Stimulated activated CD4-positive, alpha-beta T cell treated with anti-CD3 and anti-CD28 coated beads, Interleukin-12 subunit alpha, Interleukin-12 subunit beta, amount 100 ng/mL, for 4 hours (primary cell): ENCODE results near the gene PRDM15.
A peak's percentile ranks its signal among the peaks of the same experiment; 100 is the strongest.

ENCODE experiments used
- DNase-seq: peaks from one replicate; pipeline ENCODE4 v3.0.0-alpha.2; 2020

PRDM15 gene

DNA sequence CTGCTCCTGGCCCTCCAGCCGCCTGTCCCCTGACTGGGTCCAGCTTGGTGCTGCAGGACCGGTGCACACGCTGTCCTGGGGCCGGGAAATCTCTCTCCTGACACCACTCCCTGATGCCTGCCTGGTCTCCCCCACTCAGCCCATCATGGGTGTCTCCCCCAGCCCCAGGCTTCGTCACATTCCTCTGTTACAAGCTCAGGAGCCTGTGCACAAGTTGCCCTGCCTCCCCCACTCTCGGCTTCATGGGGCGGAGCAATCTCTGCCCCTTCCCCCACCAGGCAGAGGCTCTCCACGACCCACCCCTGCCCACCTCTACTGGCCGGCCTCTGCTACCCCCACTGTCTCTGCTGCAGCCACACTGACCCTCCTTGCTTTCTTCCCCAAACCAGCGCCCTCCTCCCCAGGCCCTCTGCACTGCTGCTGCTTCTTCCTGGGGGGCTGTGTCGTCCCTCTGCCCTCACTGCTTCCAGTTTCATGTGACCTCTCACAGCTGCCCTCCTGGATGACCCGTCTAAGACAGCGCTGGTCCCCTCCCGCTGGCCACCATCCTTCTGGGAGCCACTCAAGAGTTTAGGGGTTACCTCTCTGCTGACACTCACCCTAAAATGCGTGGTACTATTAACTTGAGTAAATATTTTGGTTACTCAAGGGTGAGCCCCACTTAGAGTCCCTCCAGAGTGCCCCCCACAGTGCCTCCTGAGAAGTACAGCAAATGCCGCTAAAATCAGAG lies 106.6 kb downstream of the PRDM15 start:
- DNase-seq, result no peak

DNA sequence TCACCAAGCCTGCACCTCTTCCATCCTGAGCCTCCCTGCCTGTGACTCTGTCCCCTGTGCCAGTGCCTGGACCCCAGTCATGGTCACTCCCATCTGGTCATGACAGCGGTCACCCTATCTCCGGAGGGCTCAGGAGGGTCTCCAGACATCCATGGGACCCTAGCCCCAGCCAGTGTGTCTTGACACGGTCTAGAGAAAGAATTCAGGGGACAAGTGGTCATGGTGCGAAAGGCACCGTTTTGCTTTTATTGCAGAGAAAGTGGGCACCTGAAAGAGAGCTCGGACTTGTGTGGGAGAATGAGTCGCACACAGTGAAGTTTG lies 107.6 kb downstream of the PRDM15 start:
- no peak for DNase-seq

- DNase-seq, result no peak
Measured at GRCh38 chr21:41770901-41771624, 108.1 kb downstream of the PRDM15 start.

GRCh38 chr21:41769933-41770332 lies 109.2 kb downstream of the PRDM15 start:
- DNase-seq, result no peak

GRCh38 chr21:41769521-41769920 lies 109.6 kb downstream of the PRDM15 start:
- DNase-seq, result no peak

- no peak for DNase-seq
Measured at GRCh38 chr21:41769111-41769510, 110.0 kb downstream of the PRDM15 start.

- DNase-seq, result no peak
Measured at GRCh38 chr21:41768437-41769042, 110.6 kb downstream of the PRDM15 start.

DNA sequence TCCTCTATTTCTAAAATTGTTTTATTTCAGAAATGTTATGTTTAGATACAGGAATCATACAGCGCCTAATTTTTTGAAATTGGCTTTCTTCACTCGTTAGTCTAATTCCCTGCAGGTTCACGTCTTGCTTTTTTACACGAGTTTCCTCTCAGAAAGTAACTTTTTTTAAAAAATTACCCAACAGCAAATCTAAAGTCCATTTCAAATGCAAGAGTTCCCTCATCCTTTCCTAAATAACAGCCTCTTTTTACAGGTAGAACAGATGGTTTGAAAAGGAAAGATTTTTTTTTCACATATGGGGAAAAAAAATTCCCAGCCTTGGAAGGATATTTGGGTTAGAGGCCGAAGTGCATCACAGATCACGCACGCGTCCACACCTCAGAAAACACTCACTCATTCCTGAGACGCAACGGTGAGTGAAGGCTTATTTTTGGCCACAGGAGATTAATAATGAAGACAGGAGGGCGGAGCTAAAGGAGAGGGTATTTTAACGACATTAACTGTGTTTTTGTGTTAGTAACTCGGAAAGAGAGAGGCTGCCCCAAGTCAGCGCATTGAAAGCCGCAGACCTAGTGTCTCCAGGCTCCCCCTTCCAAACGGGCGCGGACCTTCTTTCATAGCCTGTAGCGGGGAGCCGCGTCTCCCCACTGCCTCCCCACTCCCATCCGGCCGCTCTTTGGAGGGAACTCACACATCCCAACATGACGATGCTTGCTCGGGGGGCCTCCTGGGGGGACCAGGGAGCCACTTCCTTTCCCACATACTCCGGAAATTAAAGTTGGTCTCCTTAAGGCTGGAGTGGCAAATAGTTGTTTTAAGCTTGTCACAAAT lies 111.3 kb downstream of the PRDM15 start:
- DNase-seq, result no peak

- peak; percentile 67 for DNase-seq
Measured at GRCh38 chr21:41766883-41767605, 112.1 kb downstream of the PRDM15 start, which contains the start of gene RIPK4. Gene RIPK4, minus strand, starts transcription at chr21:41767052. Its CDS starts 11 bp downstream, at chr21:41767041.

DNA sequence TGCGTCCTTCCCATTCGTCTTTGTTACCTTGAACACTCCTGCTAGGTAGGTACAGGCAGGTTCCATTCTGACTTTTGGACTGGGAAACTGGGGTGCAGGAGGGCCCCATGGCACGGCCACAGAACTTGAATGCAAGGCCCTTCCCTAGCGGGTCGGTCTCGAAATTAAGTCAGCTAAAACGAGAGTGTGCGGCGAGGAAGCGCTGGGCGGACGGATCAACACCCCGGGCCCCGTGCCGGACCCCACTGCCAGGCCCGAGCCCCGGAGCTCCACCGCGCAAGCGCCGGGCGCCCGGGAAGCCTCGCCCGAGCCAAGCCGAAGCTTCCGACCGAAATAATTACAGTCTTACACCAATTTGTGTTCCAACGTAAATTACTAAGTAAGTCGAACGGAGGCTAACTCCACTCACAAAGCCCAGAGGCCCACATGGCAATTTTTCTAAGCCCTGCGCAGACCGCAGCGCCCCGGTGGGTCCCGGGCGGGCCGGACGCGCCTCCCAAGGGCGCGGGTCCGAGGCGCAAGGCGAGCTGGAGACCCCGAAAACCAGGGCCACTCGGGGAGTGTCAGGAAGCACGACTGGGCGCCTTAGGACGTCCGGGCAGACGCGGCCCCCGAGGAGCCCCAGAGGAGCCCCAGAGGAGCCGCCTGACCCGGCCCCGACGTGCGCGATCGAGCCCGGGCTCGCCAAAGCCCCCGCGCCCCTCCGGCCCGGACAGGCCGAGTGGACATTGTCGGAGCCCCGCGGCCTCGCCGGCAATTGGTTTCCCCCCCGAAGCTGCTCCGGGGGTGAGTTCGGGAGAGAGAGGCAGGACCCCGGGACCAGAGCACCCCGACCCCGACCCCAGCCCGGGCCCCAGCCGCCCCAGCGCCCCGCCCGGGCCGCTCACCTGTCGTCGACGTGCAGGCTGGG lies 112.9 kb downstream of the PRDM15 start:
- DNase-seq, result no peak

DNA sequence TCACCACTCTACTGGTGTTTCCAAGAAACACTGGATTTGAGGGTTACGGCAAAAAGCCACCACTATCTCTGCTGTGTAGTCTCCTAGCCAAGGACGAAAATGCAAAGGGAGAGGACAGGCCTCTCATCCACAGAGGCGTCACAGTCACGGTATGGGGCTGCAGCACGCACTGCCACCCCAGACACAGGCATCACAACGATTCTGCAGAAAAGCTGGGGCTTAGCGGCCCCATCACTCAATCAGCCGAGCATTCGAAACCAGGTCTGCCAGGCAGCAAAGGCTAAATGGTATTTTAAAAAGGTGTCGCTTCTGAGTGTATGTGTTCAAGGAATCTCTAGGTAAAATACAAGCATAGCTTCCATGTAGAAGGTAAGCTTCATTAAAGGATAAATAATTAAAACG lies 113.7 kb downstream of the PRDM15 start:
- DNase-seq, result no peak

DNA sequence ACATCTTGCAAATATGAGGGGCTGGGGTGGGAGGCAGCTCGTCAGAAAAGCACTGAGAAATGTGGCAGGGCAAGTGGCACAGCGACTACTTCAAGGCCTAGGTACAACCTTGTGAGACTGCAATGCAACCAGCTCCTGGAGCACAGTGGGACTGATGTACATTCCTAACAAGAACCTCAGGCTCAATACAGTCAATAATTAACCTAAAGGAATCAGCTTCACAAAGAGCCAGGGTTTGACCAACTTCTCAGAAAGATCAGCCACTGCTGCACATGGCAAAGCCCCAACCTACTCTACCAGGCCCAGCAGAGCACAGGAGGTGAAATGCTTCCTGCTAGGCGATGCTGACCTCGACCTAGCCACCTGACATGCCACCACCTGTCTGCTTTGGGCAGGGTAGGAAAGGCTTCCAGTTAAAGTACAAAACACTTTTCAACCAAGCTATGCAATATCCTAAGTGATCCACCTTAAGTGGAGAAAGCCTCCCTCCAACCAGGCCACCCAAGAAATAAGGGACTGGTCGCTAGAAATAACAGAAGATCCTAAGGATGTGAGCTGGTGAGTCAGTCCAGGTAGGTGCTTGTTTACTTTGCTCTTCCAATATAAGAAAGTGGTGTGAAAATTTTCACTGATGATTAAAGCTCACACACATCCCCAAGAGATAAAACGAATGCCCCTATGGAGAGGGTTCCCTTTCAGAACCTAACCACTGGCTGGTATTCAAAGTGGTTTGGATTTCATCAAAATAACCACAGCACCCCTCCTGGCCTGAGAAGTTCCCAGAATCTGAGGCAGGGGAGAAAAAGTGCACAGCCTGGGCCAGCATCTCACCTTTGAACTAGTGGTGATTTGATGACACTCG lies 114.4 kb downstream of the PRDM15 start:
- DNase-seq, result no peak

DNA sequence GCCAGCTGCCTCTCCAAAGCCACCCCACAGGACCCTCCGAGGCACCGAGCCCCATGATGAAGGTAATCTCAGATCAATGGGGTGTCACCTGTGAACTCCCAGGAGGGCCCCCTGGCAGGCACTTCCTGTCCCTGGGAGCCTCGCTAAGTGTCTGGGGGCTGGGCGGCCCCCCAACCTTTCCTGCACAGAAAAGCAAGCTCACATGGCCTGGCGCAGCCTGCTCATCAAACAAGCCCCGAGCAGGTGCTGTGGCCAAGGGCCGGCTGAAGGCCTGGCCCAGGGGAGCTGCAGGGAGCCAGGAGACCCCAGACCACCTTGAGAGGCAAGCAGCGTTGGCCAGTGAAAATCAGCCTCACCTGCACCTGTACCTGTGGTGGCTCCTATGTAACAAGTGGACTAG lies 115.1 kb downstream of the PRDM15 start:
- no peak for DNase-seq

GRCh38 chr21:41763398-41763931 lies 115.7 kb downstream of the PRDM15 start:
- DNase-seq, result no peak

DNA sequence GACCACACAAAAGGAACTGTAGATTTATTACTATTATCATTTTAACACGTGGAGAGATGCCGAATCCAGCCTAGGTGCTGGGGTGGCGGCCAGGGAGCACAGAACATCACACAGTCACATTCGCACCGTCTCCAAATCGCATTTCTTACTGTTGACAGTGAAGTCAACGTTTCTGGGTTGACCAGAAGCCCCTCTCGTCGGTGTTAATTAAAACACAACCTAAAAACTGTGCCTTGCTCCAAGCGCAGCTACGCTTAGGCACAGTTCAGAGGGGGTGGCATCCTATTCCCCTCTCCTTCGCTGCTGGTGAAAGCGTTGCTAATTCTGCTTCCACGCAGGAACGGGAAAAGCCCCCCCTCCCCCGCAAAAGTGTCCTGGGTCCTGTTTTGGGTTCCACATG lies 116.4 kb downstream of the PRDM15 start:
- DNase-seq, result no peak

GRCh38 chr21:41761934-41762635 lies 117.1 kb downstream of the PRDM15 start:
- no peak for DNase-seq

DNA sequence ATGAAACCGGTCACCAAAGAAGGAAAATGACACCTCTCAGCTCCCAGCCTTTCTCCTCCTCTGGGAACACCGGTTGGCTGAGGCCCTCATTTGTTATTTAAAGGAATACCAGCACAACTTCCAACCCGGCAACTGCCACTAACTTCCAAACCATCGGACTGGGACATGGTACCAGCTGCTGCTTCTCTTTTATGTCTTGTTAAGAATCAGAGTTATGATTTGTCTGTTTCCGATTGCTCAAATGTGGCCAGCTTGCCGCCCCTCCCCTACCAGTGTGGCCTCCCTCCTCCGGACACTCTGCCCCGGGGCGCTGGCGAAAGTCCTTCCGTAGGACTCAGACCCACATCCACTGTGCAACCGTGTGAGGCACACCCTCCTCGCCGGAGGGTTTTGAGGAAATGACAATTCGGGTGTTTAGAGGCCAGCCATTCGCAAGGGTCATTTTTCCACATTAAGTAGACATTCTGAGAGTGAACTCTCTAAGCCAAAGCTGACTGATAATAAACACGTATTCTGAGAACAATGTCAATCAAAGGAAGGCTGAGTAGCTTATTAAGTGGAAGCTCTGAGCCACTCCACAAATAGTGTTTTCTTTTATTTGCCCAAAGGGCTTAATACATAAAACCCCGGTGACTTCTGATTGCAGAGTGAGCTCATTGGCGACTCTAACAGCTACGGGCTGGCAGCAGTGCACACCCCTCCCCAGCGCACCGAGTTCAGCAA lies 117.8 kb downstream of the PRDM15 start:
- no peak for DNase-seq

DNA sequence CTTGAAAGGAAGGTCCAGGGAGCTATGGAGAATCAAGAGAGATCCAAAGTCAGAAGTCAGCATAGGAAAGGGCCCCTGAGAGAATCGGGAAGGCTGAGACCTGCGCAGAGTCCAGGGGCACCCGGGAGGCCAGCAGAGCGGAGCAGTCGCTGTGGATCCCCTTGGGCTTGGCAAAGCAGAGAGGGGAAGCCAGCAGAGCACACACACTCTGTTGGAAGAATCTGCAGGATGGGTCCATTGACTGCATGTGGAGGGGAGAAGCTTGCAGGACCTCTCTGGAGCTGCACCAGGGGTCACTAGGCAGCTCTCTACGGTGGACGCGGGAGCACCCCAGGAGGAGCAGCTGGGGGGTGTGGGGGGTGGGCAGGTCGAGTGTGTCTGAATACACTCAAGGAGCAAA lies 118.7 kb downstream of the PRDM15 start:
- DNase-seq, result no peak

- DNase-seq, result no peak
Measured at GRCh38 chr21:41759926-41760325, 119.2 kb downstream of the PRDM15 start.
